Activated CD8-positive, alpha-beta memory T cell treated with anti-CD3 and anti-CD28 coated beads, Interleukin-2, amount 50 U/mL, for 4 hours (primary cell): ENCODE results near the gene PPP6R1.
"Not testable (repeated sequence)": the region's sequence is repeated elsewhere in the genome, so short reads cannot be mapped to it uniquely, and the experiment has no call there.

Experiments used
- DNase-seq: peaks from one replicate; pipeline ENCODE4 v3.0.0-alpha.2; 2020

The PPP6R1 gene

DNA sequence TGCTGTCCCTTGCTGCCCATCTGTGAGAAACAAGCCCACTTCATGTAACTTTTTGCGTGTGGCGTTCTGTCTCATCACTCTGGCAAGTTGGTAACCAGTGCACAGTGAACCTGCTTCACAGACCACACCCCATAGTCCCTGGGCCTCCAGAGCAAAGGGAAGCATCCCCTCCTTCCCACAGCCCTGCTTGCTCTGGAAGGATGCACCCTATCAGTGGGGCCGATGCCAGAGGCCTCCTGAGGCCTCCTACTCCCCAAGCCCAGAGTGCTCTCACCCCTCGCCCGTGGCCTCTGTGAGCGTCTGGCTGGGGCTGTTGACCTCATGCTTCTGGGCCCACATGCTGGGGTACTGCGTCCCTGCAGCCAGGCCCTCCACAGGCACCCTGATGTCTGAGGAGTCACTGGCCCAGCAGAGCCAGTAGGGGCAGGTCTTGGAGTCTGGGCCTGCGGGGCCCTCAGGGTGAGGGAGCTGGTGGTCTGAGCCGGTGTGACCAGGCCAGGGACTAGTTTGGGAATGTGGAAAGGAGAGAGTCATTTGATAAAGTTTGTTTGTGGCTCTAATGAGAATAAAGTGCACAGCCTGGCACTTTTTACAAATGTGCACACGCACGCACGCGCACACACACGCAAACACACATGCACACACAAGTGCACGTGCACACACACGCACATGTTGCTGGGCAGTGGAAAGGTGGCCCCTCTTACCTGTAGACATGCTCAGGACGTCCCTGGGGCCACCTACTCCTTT lies 35.4 kb downstream of the PPP6R1 start:
- no peak for DNase-seq

DNA sequence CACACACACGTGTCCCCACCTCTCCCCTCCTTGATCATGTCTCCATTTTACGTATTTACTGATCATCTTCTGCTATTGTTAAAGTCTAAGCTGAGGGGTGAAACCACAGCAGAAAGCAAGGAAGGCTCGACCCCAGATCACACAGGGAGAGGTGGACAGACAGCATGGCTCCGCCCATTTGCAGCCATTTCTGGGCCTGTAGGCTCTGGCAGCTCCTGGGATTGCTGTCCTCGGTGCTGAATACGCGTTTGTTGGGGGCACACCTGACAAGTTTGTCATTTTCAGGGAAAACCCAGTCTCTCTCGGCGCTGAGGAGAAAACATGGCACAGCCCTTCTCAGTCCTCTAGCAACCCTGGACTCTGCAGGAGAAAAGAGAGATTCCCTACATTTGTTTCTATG lies 38.3 kb downstream of the PPP6R1 start:
- no peak for DNase-seq

DNA sequence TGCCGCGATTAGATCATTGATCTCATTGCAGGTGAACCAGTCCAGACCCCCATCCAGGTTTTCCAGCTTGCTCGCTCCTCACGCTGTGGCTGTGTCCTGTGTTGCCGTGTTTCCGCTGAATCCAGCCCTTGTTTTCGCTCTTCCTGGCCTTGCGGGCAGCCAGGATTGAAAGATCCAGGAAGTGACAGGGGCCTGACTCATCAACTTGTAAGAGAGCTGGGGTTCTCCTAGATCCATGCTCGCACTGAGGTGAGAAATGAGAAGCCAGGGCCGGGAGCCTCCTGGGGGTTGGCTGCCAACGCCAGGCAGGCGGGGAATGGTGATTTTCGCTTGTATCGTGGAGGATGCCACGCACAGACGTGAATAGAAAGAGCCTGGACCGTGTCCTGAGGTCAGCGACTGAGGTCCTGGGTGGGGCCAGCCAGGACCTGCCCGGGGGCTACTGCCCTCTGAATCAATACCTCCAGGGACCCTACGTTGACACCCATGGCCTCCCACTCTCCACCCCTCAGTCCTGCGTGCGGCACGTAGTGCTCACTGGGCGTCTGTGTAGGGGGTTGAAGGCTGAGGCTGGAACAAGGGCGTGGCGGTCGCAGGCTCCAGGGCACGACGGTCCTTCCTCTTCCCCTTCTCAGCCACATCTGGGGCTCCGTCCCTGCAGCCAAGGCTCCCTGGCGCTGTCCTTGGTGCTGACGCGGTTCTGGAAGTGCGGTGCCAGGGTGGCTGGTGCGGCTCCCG lies 42.2 kb downstream of the PPP6R1 start:
- peak; percentile 41 for DNase-seq

GRCh38 chr19:55213547-55213946 lies 45.3 kb downstream of the PPP6R1 start:
- DNase-seq: no peak

- peak; percentile 43 for DNase-seq
Observed at GRCh38 chr19:55212447-55212846, 46.4 kb downstream of the PPP6R1 start.

GRCh38 chr19:55209693-55210472 lies 48.9 kb downstream of the PPP6R1 start:
- DNase-seq: no peak

DNA sequence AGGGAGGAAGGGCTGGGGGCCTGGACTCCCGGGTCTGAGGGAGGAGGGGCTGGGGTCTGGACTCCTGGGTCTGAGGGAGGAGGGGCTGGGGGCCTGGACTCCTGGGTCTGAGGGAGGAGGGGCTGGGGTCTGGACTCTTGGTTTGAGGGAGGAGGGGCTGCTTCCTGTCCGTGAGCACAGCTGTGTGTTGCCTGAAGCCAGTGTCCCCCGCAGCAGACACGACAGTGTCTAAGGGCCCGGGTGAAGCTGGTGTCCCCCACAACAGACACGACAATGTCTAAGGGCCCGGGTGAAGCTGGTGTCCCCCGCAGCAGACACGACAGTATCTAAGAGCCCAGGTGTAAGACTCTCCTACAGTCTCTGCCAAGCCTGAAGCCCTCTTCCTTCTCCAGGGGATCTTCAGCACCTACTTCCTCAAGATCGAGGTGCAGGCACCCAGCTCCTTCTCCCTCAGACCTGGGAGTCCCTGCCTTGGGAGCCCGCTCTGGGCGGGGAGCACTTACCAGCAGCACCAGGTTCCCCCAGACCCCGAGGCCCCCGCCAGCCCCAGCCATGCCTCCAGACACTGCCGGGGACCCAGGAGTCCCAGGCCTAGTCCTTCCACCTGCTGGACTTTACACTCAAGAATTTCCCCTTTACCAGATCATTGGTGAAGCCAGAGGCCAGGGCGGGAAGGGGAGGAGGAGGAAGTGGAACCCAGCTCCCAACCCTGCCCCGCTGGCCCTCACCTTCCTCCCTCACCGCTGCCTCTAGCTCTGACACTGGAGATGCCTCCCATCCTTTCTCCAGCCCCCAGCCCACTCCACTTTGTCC lies 49.7 kb downstream of the PPP6R1 start, which contains the start of gene PTPRH:
Gene PTPRH (minus strand): TSS at position 622 of the 813 bp plus-strand sequence. CDS start 68 bp downstream, at position 554.
- DNase-seq: no peak

DNA sequence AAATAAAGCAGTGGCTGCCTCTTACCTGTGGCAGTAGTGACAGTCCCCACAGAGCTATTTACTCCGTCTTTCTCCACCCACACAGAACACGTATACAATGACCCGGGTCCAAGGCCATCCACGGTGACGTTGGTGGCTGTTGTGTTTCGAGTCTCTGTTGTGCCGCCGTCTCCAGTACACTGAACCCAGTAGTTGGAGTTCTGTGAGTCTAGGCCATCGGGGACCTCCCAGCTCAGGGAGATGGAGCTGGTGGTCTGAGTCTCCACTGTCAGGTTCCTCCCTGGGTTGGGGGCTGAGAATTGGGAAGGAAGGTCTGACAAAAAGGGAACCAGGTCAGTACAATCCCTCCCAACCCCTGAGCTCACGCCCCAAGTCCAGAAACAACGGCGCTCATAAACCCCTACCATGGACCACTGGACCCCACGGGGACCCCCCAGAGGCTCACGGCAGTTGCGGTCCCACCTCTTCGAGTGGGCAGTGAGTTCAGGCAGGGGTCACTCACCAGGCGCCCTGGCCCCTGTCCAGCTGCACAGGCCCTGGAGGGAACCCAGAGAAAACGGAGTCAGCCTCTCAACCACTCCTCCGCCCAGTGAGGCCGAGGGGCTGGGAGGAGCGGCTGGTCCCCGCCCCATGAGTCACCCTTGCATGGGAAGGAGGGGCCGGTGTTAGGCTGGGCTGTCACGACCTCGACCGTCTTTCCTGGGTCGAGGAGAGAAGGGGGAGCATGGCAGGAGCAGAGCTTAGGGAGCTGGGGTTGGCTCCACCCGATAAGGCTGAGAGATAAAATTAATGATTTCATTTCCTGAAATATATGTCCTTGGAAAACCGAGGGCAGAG lies 51.9 kb downstream of the PPP6R1 start:
- DNase-seq: peak; percentile 45

GRCh38 chr19:55202199-55202598 lies 56.6 kb downstream of the PPP6R1 start:
- not testable (repeated sequence) for DNase-seq

DNA sequence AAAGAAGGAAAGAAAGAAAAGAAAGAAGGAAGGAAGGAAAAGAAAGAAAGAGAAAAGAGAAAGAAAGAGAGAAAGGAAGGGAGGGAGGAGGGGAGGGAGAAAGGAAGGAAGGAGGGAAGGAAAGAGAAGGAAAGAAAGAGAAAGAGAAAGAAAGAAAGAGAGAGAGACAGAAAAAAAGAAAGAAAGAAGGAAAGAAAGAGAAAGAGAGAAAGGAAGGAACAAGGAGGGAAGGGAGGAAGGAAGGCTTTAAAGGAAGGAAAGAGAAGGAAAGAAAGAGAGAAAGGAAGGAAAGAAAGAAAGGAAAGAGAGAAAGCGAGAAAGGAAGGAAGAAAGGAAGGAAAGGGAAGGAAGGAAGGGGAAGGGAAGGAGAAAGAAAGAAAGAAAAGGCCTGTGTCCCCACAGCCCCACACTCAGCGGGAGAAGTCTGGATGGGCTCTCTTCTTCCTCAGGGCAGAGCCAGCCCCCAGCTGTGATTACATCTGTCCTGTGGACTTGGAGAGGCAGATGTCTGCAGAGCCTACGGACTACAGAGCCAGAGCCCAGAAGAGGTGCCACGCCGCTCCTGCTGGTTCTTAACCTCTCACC lies 59.1 kb downstream of the PPP6R1 start:
- DNase-seq: no peak

DNA sequence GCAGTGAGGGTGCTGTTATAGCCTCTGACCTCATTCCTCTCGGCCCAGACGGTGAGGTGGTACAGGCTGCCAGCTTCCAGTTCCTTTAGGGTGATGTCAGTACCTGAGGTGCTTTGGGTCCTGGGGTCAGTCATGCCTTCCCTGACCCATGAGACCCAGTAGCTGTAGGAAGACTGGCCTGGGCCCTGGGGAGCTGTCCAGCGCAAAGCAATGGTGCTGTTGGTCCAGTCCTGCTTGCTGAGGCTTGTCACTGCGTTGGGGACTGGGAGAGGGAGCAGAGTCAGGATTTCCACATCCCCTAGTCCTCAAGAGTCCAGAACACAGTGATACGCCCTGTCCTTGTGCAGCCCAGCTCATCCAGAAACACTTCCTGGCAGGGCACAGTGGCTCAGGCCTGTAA lies 60.2 kb downstream of the PPP6R1 start:
- no peak for DNase-seq

DNA sequence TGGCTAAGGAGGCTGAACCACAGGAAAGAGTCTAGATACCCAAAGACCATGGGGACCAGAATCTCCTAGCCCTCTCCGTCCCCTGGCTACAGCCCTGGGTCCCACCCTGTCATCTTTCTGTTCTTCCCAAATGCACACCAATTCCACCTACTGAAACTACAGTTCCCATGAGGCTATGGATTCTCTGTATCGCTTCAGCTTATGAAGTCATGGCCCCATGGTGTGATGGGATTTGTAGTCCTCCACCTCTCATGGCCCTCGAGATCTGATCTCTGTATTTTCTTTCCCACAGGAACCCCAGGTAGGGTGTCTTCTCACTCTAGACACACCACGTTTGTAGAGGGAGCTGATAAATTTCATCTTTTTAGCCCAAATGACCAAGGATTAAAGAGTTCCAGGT lies 61.3 kb downstream of the PPP6R1 start:
- no peak for DNase-seq

DNA sequence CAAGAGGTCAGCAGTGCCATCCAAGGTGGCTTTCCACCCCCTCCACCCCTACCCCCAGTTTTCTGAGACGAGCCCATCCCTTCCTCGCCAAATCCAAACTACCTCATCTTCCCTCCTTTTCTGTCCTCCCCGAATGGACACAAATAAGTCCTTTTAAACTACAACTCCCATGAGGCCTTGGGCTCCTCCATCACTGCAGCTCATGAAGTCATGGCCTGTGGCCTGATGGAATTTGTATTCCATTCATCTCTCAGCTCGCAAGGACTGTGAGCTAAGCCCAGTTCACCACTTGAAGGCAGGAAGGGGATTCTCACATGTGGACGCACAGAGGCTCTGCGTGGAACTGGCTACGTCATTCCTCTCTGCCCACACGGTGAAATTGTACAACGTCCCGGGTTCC lies 62.0 kb downstream of the PPP6R1 start:
- DNase-seq: no peak

- DNase-seq: no peak
Observed at GRCh38 chr19:55193481-55193880, 65.3 kb downstream of the PPP6R1 start.

DNA sequence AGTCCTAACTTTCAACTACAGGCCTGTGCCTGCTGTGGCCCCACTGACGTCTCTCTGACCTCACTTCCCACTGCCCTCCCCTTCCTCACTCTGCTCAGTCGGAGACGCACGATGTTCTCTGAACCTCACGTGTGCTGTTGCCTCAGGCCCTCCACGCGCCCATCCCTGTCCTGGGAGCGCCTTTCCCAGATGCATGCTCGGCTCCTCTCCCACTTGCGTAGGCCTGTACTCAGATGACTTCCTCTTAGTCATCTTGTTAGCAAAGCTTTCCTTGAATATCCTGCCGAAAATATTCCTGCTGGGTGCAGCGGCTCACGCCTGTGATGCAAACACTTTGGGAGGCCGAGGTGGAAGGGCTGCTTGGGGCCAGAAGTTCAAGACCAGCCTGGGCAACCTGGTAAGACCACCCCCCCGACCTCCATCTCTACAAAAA lies 69.4 kb downstream of the PPP6R1 start:
- DNase-seq: no peak

DNA sequence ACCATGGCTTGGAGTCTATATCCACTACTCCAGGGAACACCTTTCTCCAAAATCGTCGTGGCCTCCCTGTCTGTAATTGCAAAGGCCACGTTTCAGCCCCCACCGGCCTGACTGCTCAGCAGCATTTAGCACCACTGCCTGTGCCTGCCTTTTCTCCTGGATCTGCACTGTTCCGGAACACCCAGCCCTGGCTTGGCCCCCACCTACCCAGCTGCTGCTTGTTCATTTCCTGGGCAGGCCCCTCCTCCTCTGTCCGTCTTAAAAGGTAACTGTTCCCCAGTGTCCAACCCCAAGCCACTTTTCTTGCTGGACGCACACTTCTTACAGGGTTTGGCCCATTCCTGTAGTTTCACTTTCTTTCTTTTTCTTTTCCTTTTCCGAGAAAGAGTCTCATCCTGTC lies 70.2 kb downstream of the PPP6R1 start:
- no peak for DNase-seq

DNA sequence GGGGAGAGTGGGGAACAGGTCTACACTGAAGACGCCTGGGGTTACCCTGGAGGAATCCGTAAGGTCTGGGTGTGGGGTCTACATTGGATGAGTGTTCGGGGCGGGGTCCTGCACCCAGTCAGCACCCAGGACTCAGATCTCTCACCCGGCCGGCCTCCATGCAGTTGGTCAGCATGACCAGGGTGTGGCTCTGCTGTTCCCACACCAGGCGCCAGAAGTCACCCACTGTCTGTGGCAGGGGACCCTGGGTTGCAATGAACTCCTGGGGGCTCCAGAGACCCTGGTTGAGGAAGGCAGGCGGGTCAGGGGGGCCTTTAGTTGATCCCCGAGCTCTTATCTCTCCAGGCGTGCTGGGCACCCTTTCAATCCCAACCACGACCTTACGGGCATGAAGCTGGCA lies 72.7 kb downstream of the PPP6R1 start:
- no peak for DNase-seq

- DNase-seq: no peak
Observed at GRCh38 chr19:55181740-55182139, 77.1 kb downstream of the PPP6R1 start.
